Gastrocnemius medialis (tissue), 4 donors: ENCODE data around the gene C12orf75.

Source experiments
- CTCF ChIP-seq, 5 experiments: fragments of 450-650 bp in 3 of 5; fragments of 200-600 bp in 2 of 5; sonication (generic) in 2 of 5; IDR thresholded peaks in 4 of 5; conservative IDR thresholded peaks in 1 of 5; 1 replicate in 4 of 5; 2 replicates in 1 of 5; pipeline ENCODE4 v1.5.1; 2016 to 2019; ENCODE audit warnings: antibody characterized with exemption in 5 of 5, mild to moderate bottlenecking in 3 of 5, moderate library complexity in 3 of 5
- POLR2A ChIP-seq, 2 donors: fragments of 450-650 bp; IDR thresholded peaks; one replicate each; pipeline ENCODE4 v1.6.1; 2017; ENCODE audit warnings: antibody characterized with exemption in 2 of 2, mild to moderate bottlenecking in 2 of 2, moderate library complexity in 2 of 2

DNA sequence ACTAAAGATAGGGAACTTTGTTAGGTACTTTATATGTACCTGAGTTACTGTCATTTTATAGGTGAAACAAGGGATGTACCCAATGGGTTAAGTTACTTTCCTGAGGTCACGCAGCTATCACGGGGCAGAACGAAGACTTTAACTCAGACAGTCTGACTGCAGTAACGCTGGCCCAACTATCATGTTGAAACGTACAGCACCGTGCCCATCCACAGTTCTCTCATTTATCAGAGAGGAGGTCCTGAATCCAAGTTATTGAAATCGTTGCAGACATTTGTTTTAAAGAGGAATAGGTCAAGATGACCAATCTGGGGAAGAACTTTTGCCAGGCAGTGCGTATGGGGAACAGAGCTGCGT lies 587 bp upstream of the C12orf75 start:
- TF ChIP-seq CTCF (IDR thresholded peaks at IDR 0.05 in 4 of 5, conservative IDR thresholded peaks at IDR 0.05 in 1 of 5): no peak
- no peak for TF ChIP-seq POLR2A (IDR thresholded peaks at IDR 0.05)
